NCI-H774 (cell line): ENCODE data around the gene SNAPC5.
"Not testable (repeated sequence)": the region's sequence is repeated elsewhere in the genome, so short reads cannot be mapped to it uniquely, and the experiment has no call there.

ENCODE experiments used
- DNase-seq: peaks from one replicate; lab custom pipeline; 2025; lab: John Stamatoyannopoulos, UW

Gene SNAPC5

DNA sequence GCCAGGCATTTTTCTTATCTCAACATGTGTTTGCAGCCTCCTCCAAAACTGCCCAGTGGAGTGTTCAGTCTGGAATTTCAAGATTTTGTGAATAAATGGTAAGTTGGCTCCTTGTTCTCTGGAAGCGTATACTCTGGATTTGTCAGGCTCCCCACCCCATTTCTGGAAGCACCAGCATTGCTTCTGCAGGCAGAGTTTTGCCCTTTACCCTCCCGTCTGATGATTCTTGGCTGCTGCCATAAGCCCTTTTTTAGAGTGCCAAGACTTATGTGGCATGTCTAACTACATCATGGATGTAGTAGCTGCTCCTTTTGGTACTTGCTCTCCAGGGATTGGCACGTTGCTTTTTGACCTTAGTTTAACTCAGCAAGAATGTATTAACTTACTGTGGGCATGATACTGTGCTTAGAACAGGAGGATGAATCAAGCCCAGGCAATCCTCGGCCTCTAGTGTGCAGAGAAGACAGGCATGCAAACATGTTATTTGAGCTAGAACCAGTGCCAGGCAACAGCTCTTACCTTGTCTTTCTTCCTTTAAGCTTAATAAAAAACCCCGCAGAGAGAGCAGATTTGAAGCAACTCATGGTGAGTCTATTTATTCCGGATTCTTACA lies 8.3 kb downstream of the SNAPC5 start:
- DNase-seq = no peak

- DNase-seq = no peak
Measured at GRCh38 chr15:66488525-66488924, 9.0 kb downstream of the SNAPC5 start.

- no peak for DNase-seq
Measured at GRCh38 chr15:66486887-66487286, 10.7 kb downstream of the SNAPC5 start.

- no peak for DNase-seq
Measured at GRCh38 chr15:66484539-66485112, 12.9 kb downstream of the SNAPC5 start.

- DNase-seq = no peak
Measured at GRCh38 chr15:66483131-66483566, 14.4 kb downstream of the SNAPC5 start.

DNA sequence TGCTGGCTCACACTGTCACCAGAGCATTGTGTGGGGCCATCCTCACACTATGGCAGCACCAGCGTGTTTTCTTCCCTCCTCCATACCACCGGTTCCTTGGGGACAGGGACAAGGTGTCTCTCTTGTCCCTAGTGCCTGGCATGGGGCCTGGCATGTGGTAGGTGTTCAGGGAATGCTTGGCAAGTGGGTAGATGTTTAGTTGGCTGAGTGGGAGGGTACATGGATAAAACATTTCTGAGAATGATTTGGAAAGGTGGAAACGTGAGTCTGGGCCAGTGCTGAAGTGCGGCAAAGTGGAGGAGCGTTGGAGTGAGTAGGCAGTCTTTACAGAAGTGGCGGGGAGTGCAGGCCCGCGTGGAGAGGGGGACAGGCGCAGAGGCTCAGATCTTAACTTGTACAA lies 15.0 kb downstream of the SNAPC5 start:
- DNase-seq = no peak

DNA sequence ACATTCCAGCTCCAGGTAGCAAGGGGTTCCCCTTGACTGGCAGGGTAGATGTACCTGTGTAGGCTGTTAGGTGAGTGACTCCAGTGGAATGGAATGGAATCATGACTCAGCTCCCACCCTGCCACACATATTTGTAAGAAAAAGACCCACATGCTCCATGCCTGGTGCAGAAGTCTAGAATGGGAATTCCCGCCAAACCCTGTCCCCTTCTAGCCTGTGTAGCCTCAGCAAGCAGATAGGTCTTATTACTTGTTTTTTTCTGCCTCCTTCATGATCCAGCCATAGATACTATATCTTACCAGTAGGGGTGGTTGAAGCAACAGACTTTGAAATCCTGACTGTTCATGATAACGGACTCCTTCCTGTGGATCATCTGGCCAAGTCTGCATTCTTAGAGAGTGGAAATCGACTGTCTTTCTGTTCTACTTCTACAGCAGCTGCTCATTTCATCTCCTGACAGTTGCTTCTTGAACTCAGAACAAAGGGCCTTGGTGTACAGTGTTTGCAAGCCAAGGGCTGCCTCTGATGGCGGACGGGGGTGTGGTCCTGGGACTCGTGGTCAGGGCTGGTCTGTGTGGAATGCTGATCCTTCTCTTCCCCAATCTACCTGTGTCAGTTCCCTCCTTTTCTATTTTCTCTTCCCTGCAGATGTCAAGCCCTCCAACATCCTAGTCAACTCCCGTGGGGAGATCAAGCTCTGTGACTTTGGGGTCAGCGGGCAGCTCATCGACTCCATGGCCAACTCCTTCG lies 16.3 kb downstream of the SNAPC5 start:
- DNase-seq = no peak

DNA sequence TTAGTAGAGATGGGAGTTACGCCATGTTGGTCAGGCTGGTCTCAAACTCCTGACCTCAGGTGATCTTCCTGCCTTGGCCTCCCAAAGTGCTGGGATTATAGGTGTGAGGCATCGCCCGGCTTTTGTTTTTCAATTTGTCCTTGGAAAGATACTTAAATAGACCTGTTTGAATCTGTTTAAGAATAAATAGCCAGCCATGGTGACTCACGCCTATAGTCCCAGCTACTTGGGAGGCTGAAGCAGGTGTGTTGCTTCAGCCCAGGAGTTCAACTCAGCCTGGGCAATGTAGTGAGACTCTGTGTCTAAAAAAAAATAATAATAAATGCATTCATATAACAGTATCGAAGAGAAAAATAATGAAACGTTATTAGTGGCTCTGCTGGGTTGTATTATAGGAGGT lies 17.3 kb downstream of the SNAPC5 start:
- DNase-seq = no peak

- no peak for DNase-seq
Measured at GRCh38 chr15:66477011-66477410, 20.6 kb downstream of the SNAPC5 start.

GRCh38 chr15:66476535-66476934 lies 21.0 kb downstream of the SNAPC5 start:
- DNase-seq = no peak

DNA sequence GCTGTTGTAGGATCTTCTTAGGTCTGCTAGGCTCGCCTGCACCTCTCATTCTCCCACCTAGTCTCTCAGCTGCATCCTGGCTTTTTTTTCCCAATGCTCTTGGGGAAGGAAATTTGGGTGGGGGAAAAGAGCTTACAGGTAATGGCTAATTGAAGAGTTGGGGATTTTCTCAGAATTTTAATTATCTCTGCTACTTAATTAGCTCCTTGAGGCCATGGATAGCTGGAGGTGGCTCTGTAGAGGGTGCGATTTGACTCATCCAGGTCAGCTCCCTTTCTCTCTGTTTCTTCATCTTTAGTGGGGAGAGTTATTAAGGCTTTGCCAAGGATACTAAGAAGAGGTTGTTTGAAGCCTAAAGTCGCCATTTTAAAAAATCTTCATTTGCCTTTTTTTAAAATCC lies 22.6 kb downstream of the SNAPC5 start:
- DNase-seq = no peak

- DNase-seq = no peak
Measured at GRCh38 chr15:66474135-66474534, 23.4 kb downstream of the SNAPC5 start.

DNA sequence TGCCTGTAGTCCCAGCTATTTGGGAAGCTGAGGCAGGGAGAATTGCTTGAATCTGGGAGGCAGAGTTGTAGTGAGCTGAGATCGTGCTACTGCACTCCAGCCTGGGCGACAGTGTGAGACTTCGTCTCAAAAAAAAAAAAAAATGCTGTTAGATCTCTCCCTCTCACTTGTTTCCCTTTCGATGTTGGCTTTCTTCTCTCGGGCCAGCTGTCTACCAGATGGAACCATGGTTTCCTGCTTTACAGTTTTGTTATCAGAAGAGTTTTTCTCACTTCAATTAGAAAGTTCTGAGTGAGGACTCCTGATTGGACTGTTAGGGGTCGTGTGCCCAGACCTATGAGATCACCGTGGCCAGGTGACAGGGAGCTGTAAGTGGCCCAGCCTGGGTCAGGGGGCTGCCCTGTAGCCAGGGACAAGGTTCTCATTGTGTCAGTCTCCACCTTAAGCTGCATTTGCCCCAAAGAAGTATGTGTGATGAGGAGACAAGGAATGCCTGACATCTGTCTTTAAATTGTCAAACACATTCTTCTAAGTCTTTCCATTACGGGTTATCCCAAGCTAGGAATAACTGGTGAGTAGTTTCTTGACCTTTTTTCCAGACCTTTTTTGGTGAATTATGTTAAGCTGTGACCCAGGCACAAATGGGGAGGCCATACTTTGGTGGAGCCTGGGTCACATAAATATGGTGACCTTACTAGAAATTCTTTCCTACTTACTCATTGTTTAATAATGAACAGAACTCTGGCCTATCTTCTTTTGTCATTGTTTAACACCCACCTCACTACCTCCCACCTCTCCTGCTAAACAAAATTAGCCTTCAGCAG lies 25.2 kb downstream of the SNAPC5 start:
- no peak for DNase-seq

DNA sequence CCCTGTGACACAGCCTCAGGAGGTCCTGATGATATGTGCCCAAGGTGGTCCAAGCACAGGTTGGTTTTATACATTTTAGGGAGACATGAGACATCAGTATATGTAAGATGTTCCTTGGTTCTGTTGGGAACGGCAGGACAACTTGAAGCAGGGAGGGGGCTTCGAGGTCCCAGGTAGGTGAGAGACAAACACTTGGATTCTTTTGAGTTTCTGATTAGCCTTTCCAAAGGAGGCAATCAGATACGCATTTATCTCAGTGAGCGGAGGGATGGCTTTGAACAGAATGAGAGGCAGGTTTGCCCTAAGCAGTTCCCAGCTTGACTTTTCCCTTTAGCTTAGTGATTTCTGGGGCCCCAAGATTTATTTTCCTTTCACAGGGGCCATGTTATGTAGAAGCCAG lies 26.7 kb downstream of the SNAPC5 start:
- not testable (repeated sequence) for DNase-seq

GRCh38 chr15:66467162-66468040 lies 30.2 kb downstream of the SNAPC5 start:
- not testable (repeated sequence) for DNase-seq

DNA sequence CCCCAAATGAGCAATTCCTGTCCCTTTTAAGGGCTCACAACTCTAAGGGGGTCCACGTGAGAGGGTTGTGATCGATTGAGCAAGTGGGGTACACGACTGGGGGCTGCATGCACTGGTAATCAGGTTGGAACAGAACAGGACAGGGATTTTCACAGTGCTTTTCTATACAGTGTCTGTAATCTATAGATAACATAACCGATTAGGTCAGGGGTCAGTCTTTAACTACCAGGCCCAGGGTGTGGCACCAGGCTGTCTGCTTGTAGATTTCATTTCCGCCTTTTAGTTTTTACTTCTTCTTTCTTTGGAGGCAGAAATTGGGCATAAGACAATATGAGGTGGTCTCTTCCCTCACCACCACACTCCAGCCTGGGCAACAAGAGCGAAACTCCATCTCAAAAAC lies 32.3 kb downstream of the SNAPC5 start:
- not testable (repeated sequence) for DNase-seq

DNA sequence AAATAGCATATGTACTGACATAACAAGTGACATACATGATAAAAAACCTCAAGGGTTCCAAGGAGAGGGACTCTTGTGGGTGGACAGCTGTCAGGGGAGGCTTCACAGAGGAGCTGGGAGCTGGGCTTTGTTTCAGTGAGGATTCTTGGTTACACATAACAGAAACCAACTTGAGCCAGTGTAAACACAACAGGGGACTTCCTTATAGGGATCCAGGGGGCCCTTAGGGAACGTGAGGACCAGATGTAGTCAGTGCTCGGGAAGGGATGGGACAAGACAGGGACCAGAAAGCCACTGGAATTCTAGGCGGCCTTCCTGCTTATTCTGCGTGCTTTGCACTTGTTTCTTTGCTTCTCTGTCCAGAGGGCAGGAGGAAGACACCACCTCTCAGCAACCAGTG lies 34.9 kb downstream of the SNAPC5 start:
- no peak for DNase-seq

GRCh38 chr15:66461917-66462316 lies 35.6 kb downstream of the SNAPC5 start:
- no peak for DNase-seq

GRCh38 chr15:66461294-66461693 lies 36.3 kb downstream of the SNAPC5 start:
- not testable (repeated sequence) for DNase-seq

GRCh38 chr15:66459818-66460615 lies 37.5 kb downstream of the SNAPC5 start:
- DNase-seq = no peak

GRCh38 chr15:66456211-66456610 lies 41.4 kb downstream of the SNAPC5 start:
- DNase-seq = no peak
